M059J (cell line): ENCODE results near the gene MAML1. TPM values are rescaled to one million over a fixed set of nuclear protein-coding genes. Genes with fewer than 3 reads are reported as not detected.
"Not testable (repeated sequence)": the region's sequence is repeated elsewhere in the genome, so short reads cannot be mapped to it uniquely, and the experiment has no call there.

ENCODE experiments used
- DNase-seq: peaks from one replicate; pipeline ENCODE4 v3.0.0-alpha.2; 2012; ENCODE audit warnings: low read depth
- total RNA-seq: library from RNA; depleted of rRNA; stranded (reverse); fragments of >200 nt; shearing (Covaris generic); gene quantifications from 2 replicates; pipeline ENCODE4 v1.2.3, GENCODE V29; 2014

MAML1 gene
- total RNA-seq, 1 experiment from 2014 or later, result 17.2 TPM

GRCh38 chr5:179732918-179733771 lies 523 bp downstream of the MAML1 start:
- peak; percentile 49 for DNase-seq

GRCh38 chr5:179733772-179734126 lies 1.1 kb downstream of the MAML1 start:
- DNase-seq, result no peak

- DNase-seq, result no peak
Measured at GRCh38 chr5:179734536-179735164, 2.0 kb downstream of the MAML1 start.

GRCh38 chr5:179738742-179739141 lies 6.1 kb downstream of the MAML1 start:
- DNase-seq, result no peak

- not testable (repeated sequence) for DNase-seq
Measured at GRCh38 chr5:179744106-179744505, 11.5 kb downstream of the MAML1 start.

GRCh38 chr5:179746872-179747271 lies 14.2 kb downstream of the MAML1 start:
- no peak for DNase-seq

GRCh38 chr5:179747811-179748210 lies 15.2 kb downstream of the MAML1 start:
- no peak for DNase-seq

GRCh38 chr5:179749857-179750508 lies 17.4 kb downstream of the MAML1 start:
- no peak for DNase-seq

- DNase-seq, result no peak
Measured at GRCh38 chr5:179753971-179754370, 21.3 kb downstream of the MAML1 start.

- no peak for DNase-seq
Measured at GRCh38 chr5:179755022-179755421, 22.4 kb downstream of the MAML1 start.

GRCh38 chr5:179758955-179759354 lies 26.3 kb downstream of the MAML1 start:
- DNase-seq, result no peak

- peak; percentile 12 for DNase-seq
Measured at GRCh38 chr5:179759581-179760551, 27.2 kb downstream of the MAML1 start.

- DNase-seq, result peak; percentile 44
Measured at GRCh38 chr5:179762079-179762780, 29.6 kb downstream of the MAML1 start.

- DNase-seq, result peak; percentile 69
Measured at GRCh38 chr5:179762781-179763176, 30.2 kb downstream of the MAML1 start.

GRCh38 chr5:179763215-179763945 lies 30.8 kb downstream of the MAML1 start:
- peak; percentile 84 for DNase-seq

- DNase-seq, result no peak
Measured at GRCh38 chr5:179764056-179764455, 31.4 kb downstream of the MAML1 start.

- DNase-seq, result peak; percentile 91
Measured at GRCh38 chr5:179765400-179765799, 32.8 kb downstream of the MAML1 start.

- peak; percentile 61 for DNase-seq
Measured at GRCh38 chr5:179766021-179766725, 33.6 kb downstream of the MAML1 start.

GRCh38 chr5:179766726-179767455 lies 34.3 kb downstream of the MAML1 start:
- no peak for DNase-seq
